K562 (cell line): ENCODE measurements around the gene CACNA2D4. TPM values are rescaled to one million over a fixed set of nuclear protein-coding genes. Genes with fewer than 3 reads are reported as not detected.

ENCODE experiments used
- ATAC-seq: fragments of 200-7000 bp; cut with Tn5 transposase; 3 replicates; pipeline ENCODE4 v1.9.1; 2020; ENCODE audit warnings: moderate library complexity
- BruUV-seq: library from RNA; stranded (reverse); fragments of 400-500 nt; replicated peaks from 2 replicates; lab custom pipeline; 2021; lab: Mats Ljungman, UMichigan
- CTCF ChIA-PET: fragments of 300-600 bp; formaldehyde crosslinking; extraction: SDS; loops from one replicate; lab custom pipeline; 2021; ENCODE audit warnings: low intra/inter-chr PET ratio; lab: Yijun Ruan, JAX
- POLR2A ChIA-PET: fragments of 300-600, 350-650 bp; sonication (Branson Sonifier 250); formaldehyde crosslinking; extraction: SDS; loops from one replicate; lab custom pipeline; 2021; ENCODE audit warnings: antibody characterized with exemption, inconsistent platforms; lab: Yijun Ruan, JAX
- DNase-seq, 4 experiments: peaks; one replicate each; pipeline versions ENCODE4 v3.0.0 to v3.0.0-alpha.2; 2011 to 2018; ENCODE audit warnings: low spot score in 3 of 4, mixed read lengths in 3 of 4; ENCODE audit errors: extremely low read depth in 1 of 4
- FAIRE-seq: peaks from 2 replicates; lab custom pipeline; 2011; peaks lifted over from hg19 to GRCh38; lab: Jason Lieb, UNC
- H2AFZ ChIP-seq: 2 replicates; pipeline ENCODE4 v1.6.0; 2011; ENCODE audit warnings: low read depth, low read length, control low read depth, inconsistent platforms
- H3K27ac ChIP-seq: fragments of 200-600 bp; 3 replicates; pipeline ENCODE4 v1.8.0; 2011; ENCODE audit warnings: low read depth, mild to moderate bottlenecking, control low read depth, inconsistent platforms, low read length, moderate library complexity, mixed read lengths; ENCODE audit errors: extremely low read depth
- H3K27me3 ChIP-seq, 2 experiments: fragments of 300-600 bp in 1 of 2; 2 replicates in 1 of 2; 3 replicates in 1 of 2; pipeline versions ENCODE4 v1.6.0 to v1.8.0; 2011; ENCODE audit warnings: inconsistent platforms in 2 of 2, low read length in 2 of 2, mild to moderate bottlenecking in 1 of 2, mixed read lengths in 1 of 2, moderate library complexity in 1 of 2; ENCODE audit not compliant: control insufficient read depth in 2 of 2, insufficient read depth in 2 of 2
- H3K36me3 ChIP-seq: fragments of 300-600 bp; 3 replicates; pipeline ENCODE4 v1.8.0; 2011; ENCODE audit warnings: mild to moderate bottlenecking, low read length, inconsistent platforms; ENCODE audit not compliant: control insufficient read depth, insufficient read depth
- H3K4me1 ChIP-seq, 2 experiments: fragments of 200-600 bp in 1 of 2; replicated peaks in 1 of 2; 2 replicates in 1 of 2; 3 replicates in 1 of 2; pipeline versions ENCODE4 v1.5.1 to v1.8.0; 2011; ENCODE audit warnings: inconsistent platforms in 2 of 2, low read length in 2 of 2, mild to moderate bottlenecking in 1 of 2, mixed read lengths in 1 of 2, moderate library complexity in 1 of 2; ENCODE audit not compliant: control insufficient read depth in 2 of 2, insufficient read depth in 2 of 2
- H3K4me2 ChIP-seq: 2 replicates; pipeline ENCODE4 v1.6.1; 2011; ENCODE audit warnings: low read length, control low read depth, inconsistent platforms, mixed read lengths; ENCODE audit not compliant: insufficient read depth
- H3K4me3 ChIP-seq: fragments of 200-600 bp; sonication (generic), shearing (Covaris generic); 2 replicates; pipeline ENCODE4 v1.5.1; 2016; ENCODE audit warnings: control low read depth, inconsistent platforms
- H3K79me2 ChIP-seq: fragments of 200-600 bp; 3 replicates; pipeline ENCODE4 v1.8.0; 2011; ENCODE audit warnings: low read length, inconsistent platforms; ENCODE audit not compliant: control insufficient read depth, insufficient read depth
- H3K9ac ChIP-seq, 2 experiments: 2 replicates each; pipeline versions ENCODE4 v1.6.0 to v1.6.1; 2011; ENCODE audit warnings: low read depth in 2 of 2, low read length in 2 of 2, control low read depth in 1 of 2, inconsistent platforms in 1 of 2, mild to moderate bottlenecking in 1 of 2, mixed read lengths in 1 of 2; ENCODE audit not compliant: insufficient read depth in 1 of 2
- H3K9me1 ChIP-seq: one replicate; pipeline ENCODE4 v1.6.0; 2011; ENCODE audit warnings: inconsistent platforms, mild to moderate bottlenecking, low read length, moderate library complexity; ENCODE audit not compliant: control insufficient read depth, insufficient read depth
- H3K9me3 ChIP-seq: replicated peaks from 2 replicates; pipeline ENCODE4 v1.5.1; 2011; ENCODE audit warnings: low read depth, low read length, inconsistent platforms; ENCODE audit not compliant: control insufficient read depth, insufficient read depth
- H4K20me1 ChIP-seq: replicated peaks from 2 replicates; pipeline ENCODE4 v1.6.1; 2011; ENCODE audit warnings: low read length, inconsistent platforms, mixed read lengths; ENCODE audit not compliant: control insufficient read depth, insufficient read depth
- ETV6 ChIP-seq, 3 experiments: fragments of 150-350 bp in 1 of 3; sonication (generic) in 1 of 3; formaldehyde crosslinking in 1 of 3; IDR thresholded peaks; 2 replicates each; pipeline versions ENCODE4 v1.6.1 to v1.8.0; 2014 to 2022; ENCODE audit warnings: borderline replicate concordance in 2 of 3, low read depth in 2 of 3, antibody characterized with exemption in 1 of 3, low read length in 1 of 3, mild to moderate bottlenecking in 1 of 3, missing genetic modification reagents in 1 of 3
- FOXK1 ChIP-seq: sonication (generic); formaldehyde crosslinking; IDR thresholded peaks from 2 replicates; pipeline ENCODE4 v1.8.0; 2022; ENCODE audit warnings: missing genetic modification reagents, mild to moderate bottlenecking, borderline replicate concordance
- NUFIP1 ChIP-seq: fragments of 450-650 bp; IDR thresholded peaks from 2 replicates; pipeline ENCODE4 v1.6.1; 2018; ENCODE audit not compliant: partially characterized antibody
- RCOR1 ChIP-seq, 2 experiments: IDR thresholded peaks; 2 replicates each; pipeline ENCODE4 v1.6.1; 2012; ENCODE audit warnings: low read depth in 2 of 2, low read length in 2 of 2, borderline replicate concordance in 1 of 2, improper control_type of control experiment in 1 of 2
- SAFB ChIP-seq: fragments of 200-400 bp; formaldehyde crosslinking; IDR thresholded peaks from 2 replicates; pipeline ENCODE4 v1.6.1; 2017; ENCODE audit warnings: low read depth, low read length, borderline replicate concordance
- SMARCE1 ChIP-seq: fragments of 450-650 bp; IDR thresholded peaks from 2 replicates; pipeline ENCODE4 v1.7.1; 2016; ENCODE audit warnings: mild to moderate bottlenecking
- TBL1XR1 ChIP-seq, 2 experiments: IDR thresholded peaks; 2 replicates each; pipeline ENCODE4 v1.6.1; 2012; ENCODE audit warnings: improper control_type of control experiment in 2 of 2, low read length in 2 of 2, mild to moderate bottlenecking in 1 of 2
- TFAP4 ChIP-seq: sonication (generic); formaldehyde crosslinking; IDR thresholded peaks from 2 replicates; pipeline ENCODE4 v1.8.0; 2022; ENCODE audit warnings: missing genetic modification reagents, mild to moderate bottlenecking, moderate library complexity, borderline replicate concordance
- ZFP36 ChIP-seq: fragments of 150-350 bp; IDR thresholded peaks from 2 replicates; pipeline ENCODE4 v1.6.1; 2018; ENCODE audit warnings: low read length, low read depth; ENCODE audit not compliant: partially characterized antibody
- ZNF253 ChIP-seq: fragments of 250-450 bp; sonication (Bioruptor Pico); conservative IDR thresholded peaks from 2 replicates; pipeline ENCODE4 v1.6.1; 2021; ENCODE audit warnings: mild to moderate bottlenecking
- ZNF324 ChIP-seq: fragments of 250-450 bp; sonication (Bioruptor Pico); IDR thresholded peaks from 2 replicates; pipeline ENCODE4 v1.4.0; 2020; ENCODE audit warnings: mild to moderate bottlenecking
- WGBS: fragments of 100-300 bp; shearing (Covaris generic); methylation state at CpG from one replicate; pipeline ENCODE4 v1.1.6; 2016; ENCODE audit warnings: low coverage, mixed read lengths; ENCODE audit not compliant: insufficient coverage; ENCODE audit errors: missing lambda C conversion rate; 5-methylcytosine and 5-hydroxymethylcytosine counted together
- in situ Hi-C: fragments of 300-500 bp; cut with MboI; formaldehyde crosslinking; loops from 4 replicates; pipeline ENCODE4 v1.15.0; 2018; ENCODE audit warnings: inconsistent platforms, mixed read lengths
- intact Hi-C: fragments of 100-400 bp; cut with micrococcal nuclease; formaldehyde crosslinking; loops from 2 replicates; pipeline ENCODE4 v1.14.2; 2022
- polyA plus RNA-seq, 8 experiments: library from polyadenylated mRNA; depleted of rRNA in 4 of 8; stranded (reverse) in 5 of 8; unstranded in 3 of 8; fragments of >200 nt; fragmentation: Nextera tagmentation in 2 of 8; fragmentation: Illumina TruSeq in 1 of 8; extraction: Ambion mirVana in 2 of 8; extraction: Trizol in 1 of 8; gene quantifications; 2 replicates each; pipeline versions ENCODE4 v1.2.1 to v1.2.3, GENCODE V29; 2011 to 2014; ENCODE audit warnings: inconsistent platforms in 1 of 8, missing spikeins in 1 of 8
- total RNA-seq, 7 experiments: library from RNA; depleted of rRNA in 6 of 7; stranded (reverse); fragments of >200 nt in 6 of 7; fragmentation: Illumina TruSeq in 2 of 7; extraction: Trizol in 2 of 7; gene quantifications; 2 replicates each; pipeline versions ENCODE4 v1.2.1 to v1.2.3, GENCODE V29; 2011 to 2021; ENCODE audit warnings: low replicate concordance in 1 of 7
- TF ChIP-seq, protein P1 (sequence below): fragments of 450-650 bp; formaldehyde crosslinking; conservative IDR thresholded peaks from 2 replicates; pipeline ENCODE4 v1.4.0; 2022; ENCODE audit warnings: mild to moderate bottlenecking, missing genetic modification characterization
- TF ChIP-seq, protein P2 (sequence below): fragments of 250-450 bp; sonication (Bioruptor Pico); IDR thresholded peaks from 2 replicates; pipeline ENCODE4 v1.4.0; 2020

The CACNA2D4 gene
- total and polyA plus RNA-seq, 9 of the 15 experiments (the other 6 are each of a cell fraction or from before 2014, with no cell fraction given) = 0.04 to 0.69 (median 0.40) TPM; not detected in 3

GRCh38 chr12:1859643-1860042 is 58.8 kb downstream of the CACNA2D4 start:
- no peaks in the 10 kb centered on the region for H3K79me2 ChIP-seq
- peak; percentile 28; the same call in 1 of the 3 replicates for ATAC-seq
- H3K27me3 ChIP-seq = peaks cover 3 to 59% of the 10 kb centered on the region in 2 experiments; a peak in 4 of 5 replicates
- DNase-seq = peak in 1 of 4 experiments; percentile 6
- intact Hi-C loops (no loop called here), in situ Hi-C loops (no loop called here)
- no peak overlapping the region for H3K9ac ChIP-seq
- no peak for TF ChIP-seq FOXK1
- TF ChIP-seq ZFP36 = no peak
- no peak overlapping the region for H3K4me2 ChIP-seq
- BruUV-seq = no TSS peak
- ChIA-PET POLR2A (no interaction called here), CTCF (no interaction called here)
- WGBS = 2% methylated on average over 7 of the region's 7 CpGs
- no peak overlapping the region for H2AFZ ChIP-seq
- no peaks in the 10 kb centered on the region for H4K20me1 ChIP-seq
- no peaks in the 10 kb centered on the region for H3K9me3 ChIP-seq
- H3K36me3 ChIP-seq = no peaks in the 10 kb centered on the region
- FAIRE-seq = no peak
- H3K4me3 ChIP-seq = no peak overlapping the region
- H3K27ac ChIP-seq = no peak overlapping the region
- no peaks in the 10 kb centered on the region for H3K4me1 ChIP-seq
- H3K9me1 ChIP-seq = no peaks in the 10 kb centered on the region

GRCh38 chr12:1858456-1858855 is 60.0 kb downstream of the CACNA2D4 start:
- Histone ChIP-seq H3K4me1 (no peaks in the 10 kb centered on the region), H3K4me2 (no peak overlapping the region), H3K4me3 (no peak overlapping the region), H4K20me1 (no peaks in the 10 kb centered on the region), H3K9me3 (no peaks in the 10 kb centered on the region), H3K9me1 (no peaks in the 10 kb centered on the region), H2AFZ (no peak overlapping the region), H3K36me3 (no peaks in the 10 kb centered on the region), H3K27ac (no peak overlapping the region), H3K79me2 (no peaks in the 10 kb centered on the region), H3K27me3 (peaks cover 3 to 63% of the 10 kb centered on the region in 2 experiments; a peak in 4 of 5 replicates), H3K9ac (no peak overlapping the region)
- no peak for DNase-seq
- BruUV-seq = no TSS peak
- ATAC-seq = no peak
- WGBS = 2% methylated on average over 8 of the region's 11 CpGs
- ChIA-PET POLR2A (no interaction called here), CTCF (no interaction called here)
- intact Hi-C loops (no loop called here), in situ Hi-C loops (no loop called here)
- no peak for FAIRE-seq
- no peak for TF ChIP-seq ZNF324
- no peak for TF ChIP-seq SAFB
- TF ChIP-seq SMARCE1 = no peak
- no peak for TF ChIP-seq NUFIP1
- no peak for TF ChIP-seq ZNF253 (CRISPR knock-in tag)
- TF ChIP-seq, protein P1, sequence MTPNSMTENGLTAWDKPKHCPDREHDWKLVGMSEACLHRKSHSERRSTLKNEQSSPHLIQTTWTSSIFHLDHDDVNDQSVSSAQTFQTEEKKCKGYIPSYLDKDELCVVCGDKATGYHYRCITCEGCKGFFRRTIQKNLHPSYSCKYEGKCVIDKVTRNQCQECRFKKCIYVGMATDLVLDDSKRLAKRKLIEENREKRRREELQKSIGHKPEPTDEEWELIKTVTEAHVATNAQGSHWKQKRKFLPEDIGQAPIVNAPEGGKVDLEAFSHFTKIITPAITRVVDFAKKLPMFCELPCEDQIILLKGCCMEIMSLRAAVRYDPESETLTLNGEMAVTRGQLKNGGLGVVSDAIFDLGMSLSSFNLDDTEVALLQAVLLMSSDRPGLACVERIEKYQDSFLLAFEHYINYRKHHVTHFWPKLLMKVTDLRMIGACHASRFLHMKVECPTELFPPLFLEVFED = no peak
- TF ChIP-seq TFAP4 = no peak
- no peak for TF ChIP-seq RCOR1 (IDR thresholded peaks at IDR 0.05; ENCODE audit: borderline replicate concordance in 1 of 2, low read depth in 2 of 2, low read length in 2 of 2)
- TF ChIP-seq, protein P2, sequence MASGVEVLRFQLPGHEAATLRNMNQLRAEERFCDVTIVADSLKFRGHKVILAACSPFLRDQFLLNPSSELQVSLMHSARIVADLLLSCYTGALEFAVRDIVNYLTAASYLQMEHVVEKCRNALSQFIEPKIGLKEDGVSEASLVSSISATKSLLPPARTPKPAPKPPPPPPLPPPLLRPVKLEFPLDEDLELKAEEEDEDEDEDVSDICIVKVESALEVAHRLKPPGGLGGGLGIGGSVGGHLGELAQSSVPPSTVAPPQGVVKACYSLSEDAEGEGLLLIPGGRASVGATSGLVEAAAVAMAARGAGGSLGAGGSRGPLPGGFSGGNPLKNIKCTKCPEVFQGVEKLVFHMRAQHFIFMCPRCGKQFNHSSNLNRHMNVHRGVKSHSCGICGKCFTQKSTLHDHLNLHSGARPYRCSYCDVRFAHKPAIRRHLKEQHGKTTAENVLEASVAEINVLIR (CRISPR knock-in tag) = no peak
- TF ChIP-seq ETV6 (IDR thresholded peaks at IDR 0.05; ENCODE audit: borderline replicate concordance in 1 of 2, low read depth in 2 of 2, low read length in 1 of 2) = no peak
- no peak for TF ChIP-seq ETV6 (CRISPR knock-in tag; IDR thresholded peaks at IDR 0.05; ENCODE audit: borderline replicate concordance)
- TF ChIP-seq TBL1XR1 (IDR thresholded peaks at IDR 0.05; ENCODE audit: low read length in 2 of 2) = no peak
